B cell (primary cell): Measurements from ENCODE around the gene TNFRSF6B.

Experiments used
- CTCF ChIP-seq: fragments of 200-600 bp; IDR thresholded peaks from one replicate; pipeline ENCODE4 v1.8.0; 2022; ENCODE audit warnings: antibody characterized with exemption, mild to moderate bottlenecking
- EZH2 ChIP-seq: IDR thresholded peaks from 2 replicates; pipeline ENCODE4 v1.6.1; 2012; ENCODE audit warnings: borderline replicate concordance, low read depth, mild to moderate bottlenecking, moderate library complexity, low read length; ENCODE audit not compliant: insufficient read depth, poor library complexity, severe bottlenecking

GRCh38 chr20:63663332-63664066, 33.0 kb upstream of the TNFRSF6B start:
- TF ChIP-seq CTCF (no peak), EZH2 (no peak)
